GDM1 (cell line): ENCODE results near the gene AGTR1.

Experiments used
- DNase-seq: peaks from one replicate; lab custom pipeline; 2025; lab: John Stamatoyannopoulos, UW

The AGTR1 gene

DNA sequence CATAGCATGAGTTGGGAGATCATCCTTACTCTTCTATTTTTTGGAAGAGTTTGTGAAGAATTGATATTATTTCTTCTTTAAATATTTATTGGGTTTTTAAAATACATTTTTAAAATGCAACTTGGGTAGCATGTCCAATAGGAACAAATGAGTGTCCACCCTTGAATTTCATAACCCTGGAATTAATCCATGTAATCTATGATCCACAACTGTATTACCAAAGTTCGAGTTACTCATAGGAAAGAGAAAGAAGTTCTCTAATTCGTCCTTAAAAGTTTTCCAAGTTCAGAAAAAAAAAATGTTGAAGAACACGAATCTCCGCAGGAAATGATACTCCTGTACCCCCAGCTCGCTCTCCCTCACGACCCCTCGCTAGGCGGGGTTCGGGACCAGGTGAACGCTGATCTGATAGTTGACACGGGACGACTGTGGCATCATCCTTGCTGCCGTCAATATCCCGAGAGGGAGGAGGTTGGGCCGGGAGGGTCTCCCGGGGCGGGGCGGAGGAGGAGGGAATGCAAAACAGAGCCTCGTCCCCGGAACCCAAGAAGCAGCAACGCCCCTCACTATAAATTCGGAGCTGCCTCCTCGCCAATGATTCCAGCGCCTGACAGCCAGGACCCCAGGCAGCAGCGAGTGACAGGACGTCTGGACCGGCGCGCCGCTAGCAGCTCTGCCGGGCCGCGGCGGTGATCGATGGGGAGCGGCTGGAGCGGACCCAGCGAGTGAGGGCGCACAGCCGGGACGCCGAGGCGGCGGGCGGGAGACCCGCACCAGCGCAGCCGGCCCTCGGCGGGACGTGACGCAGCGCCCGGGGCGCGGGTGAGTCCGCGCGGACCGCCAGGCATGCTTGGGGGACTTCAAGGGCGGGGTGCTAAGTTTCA is at the start of gene AGTR1:
Gene AGTR1, plus strand, starts transcription at position 598 of the 884 bp plus-strand sequence. CDS start 43,133 bp downstream, outside the sequence.
- no peak for DNase-seq

DNA sequence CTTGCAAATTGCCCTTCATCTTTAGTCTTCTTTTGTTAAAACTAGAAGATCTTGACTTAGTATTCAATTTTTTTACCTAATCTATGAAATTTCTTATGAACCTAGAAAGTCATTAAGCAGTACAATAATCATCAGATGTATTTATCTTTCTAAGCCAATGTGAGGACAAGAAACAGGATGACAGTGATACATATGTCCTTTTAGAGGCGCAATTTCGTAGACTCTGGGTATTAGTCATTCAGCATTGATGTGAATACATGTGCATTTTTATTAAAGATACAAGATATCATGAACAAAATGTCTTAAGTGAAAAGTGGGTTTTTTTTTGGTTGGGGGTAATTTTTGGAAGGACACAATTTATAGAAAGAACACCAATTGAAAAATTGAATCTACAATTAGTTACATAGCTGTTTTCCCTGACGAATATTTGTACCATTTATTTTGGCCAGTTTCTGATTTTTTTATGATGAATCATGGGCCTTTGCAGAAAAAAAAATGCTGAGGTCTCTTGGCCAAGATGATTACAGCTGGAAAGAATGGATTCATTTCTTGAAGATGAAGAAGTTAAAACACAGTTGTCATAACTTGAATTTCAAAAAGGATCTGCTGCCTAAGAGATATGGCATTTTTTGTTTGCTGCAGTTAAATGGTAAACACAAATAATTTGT is 48.9 kb upstream of the AGTR1 start:
- DNase-seq, result no peak

DNA sequence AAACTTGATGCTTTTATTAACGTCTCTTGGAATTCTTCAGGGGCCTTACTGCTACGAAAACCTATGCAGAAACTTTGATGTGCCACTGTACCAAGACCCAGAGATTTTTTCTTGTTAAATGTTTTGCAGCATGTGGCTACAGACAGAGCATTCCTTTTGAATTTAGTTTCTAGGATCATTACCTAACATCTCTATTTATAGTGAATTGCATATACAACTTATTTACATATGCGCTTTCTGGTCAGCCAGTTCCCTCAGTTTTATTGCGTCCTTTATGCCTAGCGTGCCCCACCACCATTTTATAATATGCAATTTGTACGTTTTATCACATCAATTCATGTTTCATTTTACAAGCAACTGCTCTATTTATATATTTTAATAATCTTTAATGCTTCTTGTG is 46.2 kb upstream of the AGTR1 start:
- DNase-seq, result no peak

DNA sequence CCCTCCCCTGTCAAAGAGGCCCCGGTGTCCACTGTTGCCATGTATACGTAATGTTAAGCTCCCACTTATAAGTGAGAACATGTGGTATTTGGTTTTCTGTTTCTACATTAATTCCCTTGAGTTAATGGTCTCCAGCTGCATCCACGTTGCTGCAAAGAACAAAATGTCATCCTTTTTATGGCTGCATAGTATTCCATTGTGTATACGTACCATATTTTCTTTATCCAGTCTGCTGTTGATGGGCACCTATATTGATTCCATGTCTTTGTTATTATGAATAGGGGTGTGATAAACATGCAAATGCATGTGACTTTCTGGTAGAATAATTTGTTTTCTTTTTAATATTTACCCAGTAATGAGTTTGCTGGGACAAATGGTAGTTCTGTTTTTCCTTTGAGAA is 43.3 kb upstream of the AGTR1 start:
- no peak for DNase-seq

DNA sequence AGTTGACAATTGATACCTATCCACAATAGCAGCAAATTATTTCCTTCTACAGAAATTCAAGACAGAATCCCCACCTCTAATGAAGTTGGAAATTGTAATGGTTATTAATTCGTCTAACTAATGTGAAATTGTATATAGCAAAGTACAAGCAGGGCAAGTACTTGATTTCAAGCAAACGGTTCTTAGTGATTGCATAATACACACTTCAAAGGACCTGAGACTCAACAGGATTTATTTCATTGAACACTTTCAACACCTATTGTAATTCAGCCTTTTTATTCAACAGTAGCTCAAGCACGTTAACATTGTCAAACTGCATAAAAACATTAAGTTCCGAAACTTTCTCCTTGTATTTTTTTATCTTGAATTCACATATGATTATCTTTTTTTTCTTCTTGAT is 40.2 kb upstream of the AGTR1 start:
- DNase-seq, result no peak

DNA sequence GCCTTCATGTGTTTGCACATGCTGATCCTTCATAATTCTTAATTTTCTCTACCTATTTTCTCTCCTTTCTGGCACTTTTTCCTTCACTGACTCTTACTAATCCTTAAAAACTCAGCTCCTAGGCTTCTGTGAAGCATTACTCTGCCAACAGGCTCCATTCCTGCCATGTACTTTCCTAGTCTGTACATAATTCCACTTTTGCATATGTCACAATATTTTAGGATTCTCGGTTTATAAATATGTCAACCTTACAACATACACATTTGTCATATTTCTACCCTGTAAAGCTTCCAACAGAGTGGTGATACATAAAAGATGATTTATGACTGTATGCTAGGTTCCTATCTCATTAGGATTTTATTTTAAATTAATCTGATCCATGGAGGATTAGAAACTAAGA is 38.2 kb upstream of the AGTR1 start:
- no peak for DNase-seq

DNA sequence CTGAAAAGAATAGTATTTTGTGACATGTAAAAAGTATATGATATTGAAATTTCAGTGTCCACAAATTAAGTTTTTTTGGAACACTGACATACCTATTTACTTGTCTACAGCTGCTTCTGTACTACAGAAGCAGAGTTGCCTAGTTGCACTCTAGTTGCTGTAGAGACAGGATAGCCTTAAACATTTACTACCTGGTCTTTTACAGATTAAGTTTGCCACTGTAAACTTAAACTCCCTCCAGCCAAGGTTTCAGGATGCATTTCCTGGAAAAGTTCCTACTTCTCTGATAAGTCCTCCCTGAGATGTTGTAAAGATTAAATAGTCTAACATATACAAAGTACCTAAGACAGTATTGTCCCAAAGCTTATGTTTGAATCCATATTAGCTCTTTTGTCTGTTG is 17.4 kb upstream of the AGTR1 start:
- DNase-seq, result no peak

DNA sequence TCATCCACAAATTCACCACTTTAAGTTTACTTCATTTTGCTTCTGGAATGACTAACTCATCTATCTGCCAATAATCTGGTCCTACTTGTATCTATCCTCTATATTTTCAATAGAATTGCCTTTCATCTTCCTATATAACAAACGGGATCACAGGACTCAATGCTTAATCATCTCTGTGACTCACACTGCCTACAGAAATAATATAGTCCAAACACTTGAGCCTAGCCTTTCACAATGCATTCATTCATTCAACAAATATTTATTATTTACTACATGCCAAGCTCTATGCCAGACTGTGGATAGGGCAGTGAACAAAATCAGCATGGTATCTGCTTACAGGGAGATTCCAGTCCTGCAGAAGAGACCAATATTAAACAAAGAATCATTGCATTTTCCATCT is 16.6 kb upstream of the AGTR1 start:
- no peak for DNase-seq

DNA sequence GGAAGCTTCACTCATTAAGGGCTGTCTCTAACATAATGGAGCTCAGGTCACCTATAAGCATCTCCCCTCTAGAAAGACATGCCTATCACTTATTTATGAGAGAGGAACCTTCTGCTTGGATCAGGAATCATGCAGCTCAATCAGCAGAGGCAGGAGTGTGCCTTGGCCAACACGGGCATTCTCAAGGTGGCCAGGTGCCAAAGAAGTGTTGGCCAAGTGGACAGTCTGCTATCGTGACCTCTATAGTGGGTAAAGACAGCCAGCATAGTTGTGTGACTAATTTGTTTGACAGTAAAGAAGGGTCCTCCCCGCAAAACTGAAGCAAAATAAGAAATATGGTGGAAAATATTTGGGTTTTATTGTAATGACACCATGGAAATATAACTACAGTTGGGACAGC is 14.7 kb upstream of the AGTR1 start:
- no peak for DNase-seq

DNA sequence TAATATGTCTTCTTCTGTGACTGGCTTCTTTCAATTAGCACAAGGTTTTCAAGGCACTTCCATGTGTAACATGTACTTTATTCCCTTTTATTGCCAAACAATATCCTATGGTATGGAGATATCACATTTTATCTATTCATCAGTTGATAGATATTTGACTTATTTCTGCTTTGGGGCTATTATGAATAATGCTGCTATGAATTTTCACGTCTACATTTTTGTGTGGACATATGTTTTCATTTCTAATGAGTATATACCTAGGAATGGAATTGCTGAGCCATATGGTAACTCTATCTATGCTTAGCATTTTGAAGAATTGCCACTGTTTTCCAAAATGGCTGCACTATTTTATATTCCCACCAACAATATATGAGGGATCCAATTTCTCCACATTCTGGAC is 3.6 kb upstream of the AGTR1 start:
- no peak for DNase-seq

DNA sequence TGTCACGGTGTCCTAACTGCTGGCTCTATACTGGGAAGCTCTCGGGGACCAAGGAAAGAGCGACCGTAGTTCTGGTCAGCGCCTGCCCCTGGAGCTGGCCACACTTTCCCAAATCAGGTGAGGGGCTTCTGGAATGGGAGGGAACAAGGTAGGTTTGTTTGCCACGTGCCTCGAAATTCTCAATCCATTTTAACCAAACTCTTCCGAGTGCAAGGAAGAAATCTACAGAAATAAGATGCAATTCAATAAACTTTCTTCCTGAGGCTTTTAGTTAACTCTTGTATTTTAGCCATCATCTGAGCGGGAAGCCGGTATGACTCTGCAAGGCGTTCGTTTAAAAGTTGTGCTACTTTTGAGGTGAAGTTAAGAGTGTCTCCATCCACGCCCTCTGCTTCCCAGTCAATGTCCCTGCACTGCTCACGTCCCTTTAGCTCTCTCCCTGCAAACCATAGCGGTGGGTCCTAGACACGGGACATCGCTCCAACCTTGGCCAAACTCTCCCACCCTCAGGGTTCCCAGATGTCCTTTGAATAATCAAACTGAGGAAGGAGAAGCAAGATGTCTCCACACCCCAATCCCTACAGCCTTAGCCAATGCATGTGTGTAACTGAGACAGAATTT is 597 bp downstream of the AGTR1 start:
- DNase-seq, result no peak

DNA sequence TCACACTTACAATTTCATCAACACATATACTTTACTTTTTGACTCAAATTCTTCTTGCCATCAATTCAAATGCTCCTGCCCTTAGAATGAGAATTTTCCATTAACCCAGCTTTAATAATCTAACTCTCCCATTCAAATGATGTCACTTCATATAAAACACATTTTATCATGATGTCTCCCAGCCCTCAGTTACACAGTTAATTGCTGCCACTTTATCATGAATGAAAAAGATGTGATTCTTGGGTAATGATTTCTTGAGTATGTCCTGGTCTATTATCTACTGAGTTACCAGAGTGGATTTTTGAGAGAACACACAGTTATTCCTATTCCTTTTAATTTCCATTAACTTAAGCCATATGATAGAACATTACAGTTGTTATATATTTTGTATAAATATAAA is 7.6 kb downstream of the AGTR1 start:
- DNase-seq, result no peak

DNA sequence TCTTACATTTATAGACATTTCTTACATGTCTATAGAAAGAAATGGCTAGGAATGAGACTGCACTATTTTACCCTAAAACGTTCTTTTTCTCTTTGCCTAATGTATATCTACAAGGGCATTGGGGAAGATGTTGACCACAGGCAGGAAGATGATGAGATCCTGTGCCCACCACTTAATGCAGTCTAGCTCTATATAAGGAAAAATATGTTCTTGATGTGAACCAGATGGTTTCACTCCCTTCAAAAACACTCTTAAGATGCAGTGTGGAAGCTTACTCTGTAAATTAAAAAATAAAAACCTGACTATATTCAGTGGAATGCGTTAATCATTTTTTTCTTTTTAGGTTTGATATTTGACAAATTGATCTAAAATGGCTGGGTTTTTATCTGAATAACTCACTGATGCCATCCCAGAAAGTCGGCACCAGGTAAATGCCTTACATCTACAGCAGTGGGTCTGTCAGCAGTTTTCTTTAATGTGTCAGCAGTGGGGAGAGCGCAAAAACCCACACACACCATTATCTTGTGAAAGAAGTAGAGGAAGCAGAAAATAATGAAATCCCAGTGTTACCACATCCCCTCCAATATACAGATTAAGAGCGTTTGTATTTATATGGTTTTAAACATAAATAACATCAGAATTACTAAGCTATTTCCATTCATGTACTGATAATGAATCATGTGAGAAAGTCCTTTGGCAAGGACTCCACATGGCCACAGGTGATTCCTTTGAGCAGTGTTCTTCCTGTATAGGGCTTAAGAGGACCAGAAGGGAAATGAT is 10.1 kb downstream of the AGTR1 start:
- no peak for DNase-seq

DNA sequence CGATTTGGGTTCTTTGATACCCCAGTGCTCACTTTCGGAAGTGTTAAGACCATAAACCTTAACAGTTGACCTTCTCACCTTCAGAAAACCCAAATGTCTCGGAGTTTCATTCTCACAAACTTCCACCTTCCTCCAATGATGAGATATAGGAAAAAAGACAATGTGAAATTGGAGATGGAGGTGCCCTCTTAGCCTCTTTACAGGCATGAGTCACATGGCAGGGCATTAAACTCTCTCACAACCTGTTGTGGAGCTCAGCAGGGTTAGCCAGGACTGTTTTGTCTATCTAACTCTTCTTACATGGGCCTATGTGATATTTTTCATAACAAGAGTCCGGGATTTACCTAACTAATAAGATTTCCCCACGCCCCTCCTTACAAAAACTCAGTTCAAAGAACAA is 10.7 kb downstream of the AGTR1 start:
- DNase-seq, result no peak

DNA sequence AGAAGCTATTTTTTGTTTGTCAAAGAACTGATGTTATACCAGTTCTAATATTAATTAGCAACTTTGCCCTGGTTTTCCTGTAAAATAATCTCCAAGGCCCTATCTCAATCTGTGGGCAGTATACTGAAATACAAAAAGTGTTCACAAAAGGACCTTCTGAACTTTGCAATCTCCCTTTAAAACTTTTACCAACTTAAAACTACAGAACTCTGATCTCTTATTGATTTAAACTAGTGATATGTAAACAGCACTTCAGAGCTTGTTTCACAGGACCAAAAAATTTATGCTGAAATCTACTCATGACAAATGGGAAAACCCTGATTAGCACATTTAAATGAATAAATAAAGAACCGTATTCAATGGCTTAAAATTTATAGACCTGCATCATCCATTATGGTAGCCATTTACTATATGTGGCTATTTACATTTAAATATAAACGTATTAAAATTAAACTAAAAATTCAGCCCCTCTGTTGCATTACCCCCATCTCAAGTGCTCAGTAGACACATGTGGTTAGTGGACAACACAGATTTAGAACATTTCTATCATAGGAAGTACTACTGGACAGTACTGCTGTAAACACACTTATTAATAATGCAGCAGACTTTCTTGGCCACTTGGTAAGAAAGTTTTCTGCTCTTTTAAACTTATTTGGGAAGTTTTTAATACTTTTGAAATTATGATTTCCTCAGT is 12.0 kb downstream of the AGTR1 start:
- no peak for DNase-seq

DNA sequence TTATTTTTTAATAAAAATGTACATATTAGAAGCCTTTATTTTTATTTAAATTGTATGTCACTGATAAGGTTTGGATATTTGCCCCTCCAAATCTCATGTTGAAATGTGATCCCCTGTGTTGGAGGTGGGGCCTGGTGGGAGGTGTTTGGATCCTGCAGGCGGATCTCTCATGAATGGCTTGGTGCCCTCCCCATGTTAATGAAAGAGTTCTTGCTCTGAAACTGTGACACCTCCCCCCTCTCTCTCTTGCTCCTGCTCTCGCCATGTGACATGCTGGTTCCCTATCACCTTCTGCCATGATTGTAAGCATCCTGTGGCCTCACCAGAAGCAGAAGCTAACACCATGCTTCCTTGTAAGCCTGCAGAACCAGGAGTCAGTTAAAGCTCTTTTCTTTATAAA is 13.0 kb downstream of the AGTR1 start:
- no peak for DNase-seq

DNA sequence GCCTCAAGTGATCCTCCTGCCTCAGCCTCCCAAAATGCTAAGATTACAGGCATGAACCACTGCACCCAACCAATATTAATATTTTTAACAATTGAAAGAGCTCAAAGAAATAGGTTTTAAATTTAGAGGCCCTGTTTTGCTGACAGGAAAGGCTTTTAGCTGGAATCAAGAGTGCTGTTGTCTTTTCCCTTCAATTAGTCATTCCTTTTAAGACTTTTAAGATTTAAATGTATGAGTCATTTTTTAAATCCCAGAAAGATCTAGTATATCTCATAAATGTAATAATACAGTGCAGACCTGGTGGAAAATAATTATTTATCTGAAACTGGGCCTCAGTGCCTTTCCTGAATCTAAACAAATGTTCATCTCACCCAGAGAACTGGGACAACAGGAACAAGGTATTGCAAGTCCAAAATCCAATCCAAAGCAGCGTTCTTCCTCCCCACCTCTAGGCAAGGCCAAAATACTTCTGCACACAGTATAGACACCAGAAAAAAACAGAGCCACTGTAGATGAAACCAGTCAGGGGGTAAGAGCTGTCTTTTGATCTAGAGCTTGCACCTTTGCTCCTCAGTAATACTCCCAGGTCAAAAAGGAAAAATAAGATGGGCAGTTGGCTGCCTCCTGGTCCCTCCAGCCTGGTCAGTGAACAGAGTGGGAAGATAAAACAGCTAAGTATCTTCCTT is 14.4 kb downstream of the AGTR1 start:
- no peak for DNase-seq

DNA sequence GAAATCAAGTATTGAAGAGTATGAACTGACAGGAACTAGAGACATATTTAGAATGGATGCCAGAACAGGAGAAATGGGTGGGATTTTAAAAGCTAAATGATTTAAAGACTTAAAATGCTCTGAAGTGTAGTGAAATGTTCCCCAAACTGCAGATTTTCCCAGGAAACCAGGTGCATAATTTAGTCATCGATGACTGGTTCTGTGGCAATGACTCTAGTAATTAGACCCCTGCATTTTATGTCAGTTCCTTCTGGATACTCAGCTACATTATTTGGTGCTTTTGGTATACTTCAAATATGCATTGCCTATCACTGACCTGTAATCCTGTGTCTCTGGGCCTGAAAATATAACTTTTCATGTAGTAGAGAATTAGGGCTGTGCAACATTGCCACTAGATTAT is 16.8 kb downstream of the AGTR1 start:
- DNase-seq, result no peak

DNA sequence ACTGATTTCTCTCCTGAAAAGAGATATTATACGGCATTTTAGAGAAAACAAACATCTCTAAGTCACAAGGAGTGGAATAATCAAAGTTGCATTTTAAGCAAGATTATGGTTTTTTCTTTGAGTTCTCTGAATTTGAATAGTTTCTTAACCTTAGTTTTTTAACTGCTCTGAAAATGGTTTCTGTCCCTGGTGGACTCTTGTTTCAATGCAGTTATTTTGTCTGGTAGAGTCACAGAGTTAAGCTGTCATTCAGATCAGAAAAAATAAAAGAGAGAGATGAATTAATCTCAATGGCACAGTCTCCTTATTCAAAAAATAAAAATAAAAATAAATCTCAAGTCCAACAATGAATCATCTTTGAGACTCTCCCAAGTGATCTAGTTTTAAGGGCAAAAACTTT is 19.0 kb downstream of the AGTR1 start:
- no peak for DNase-seq

DNA sequence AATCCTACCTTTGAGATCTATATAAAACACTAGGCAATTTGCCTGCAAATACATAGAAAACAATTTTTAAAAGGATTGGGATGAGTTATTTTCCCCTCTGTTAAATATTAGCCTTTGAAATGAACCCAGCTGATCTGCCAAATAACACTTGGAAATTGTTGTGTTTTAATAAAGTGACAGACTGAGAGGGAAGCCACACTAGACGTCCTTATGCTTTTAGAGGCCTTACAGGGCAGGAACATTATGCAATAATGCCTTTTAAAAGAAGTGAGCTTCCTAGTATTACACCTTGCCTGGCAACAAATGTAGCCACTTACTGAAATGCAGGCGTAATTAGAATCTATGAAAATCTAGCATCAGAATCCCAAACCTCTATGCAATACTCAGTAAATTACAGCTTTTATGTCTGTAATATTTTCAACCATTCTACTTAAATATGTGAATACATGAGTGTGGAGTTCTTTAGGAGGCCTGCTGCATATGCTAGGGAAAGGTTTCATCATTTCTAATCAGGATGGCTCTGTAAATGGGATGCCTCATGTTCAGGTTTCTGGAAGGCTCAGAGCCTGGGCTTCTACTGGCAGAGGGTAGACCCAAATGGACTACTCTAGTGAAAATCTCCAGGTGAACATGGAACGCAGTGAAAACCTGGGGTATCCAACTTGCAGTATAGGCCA is 20.3 kb downstream of the AGTR1 start:
- no peak for DNase-seq
